Measurements from ENCODE around the gene TRMT61A. TPM values are rescaled to one million over a fixed set of nuclear protein-coding genes. Genes with fewer than 3 reads are reported as not detected.

Gene TRMT61A
- total and polyA plus RNA-seq, 2 of the 13 experiments (the other 11 are each of a cell fraction or from before 2014, with no cell fraction given): 6.5 to 13.6 TPM

DNA sequence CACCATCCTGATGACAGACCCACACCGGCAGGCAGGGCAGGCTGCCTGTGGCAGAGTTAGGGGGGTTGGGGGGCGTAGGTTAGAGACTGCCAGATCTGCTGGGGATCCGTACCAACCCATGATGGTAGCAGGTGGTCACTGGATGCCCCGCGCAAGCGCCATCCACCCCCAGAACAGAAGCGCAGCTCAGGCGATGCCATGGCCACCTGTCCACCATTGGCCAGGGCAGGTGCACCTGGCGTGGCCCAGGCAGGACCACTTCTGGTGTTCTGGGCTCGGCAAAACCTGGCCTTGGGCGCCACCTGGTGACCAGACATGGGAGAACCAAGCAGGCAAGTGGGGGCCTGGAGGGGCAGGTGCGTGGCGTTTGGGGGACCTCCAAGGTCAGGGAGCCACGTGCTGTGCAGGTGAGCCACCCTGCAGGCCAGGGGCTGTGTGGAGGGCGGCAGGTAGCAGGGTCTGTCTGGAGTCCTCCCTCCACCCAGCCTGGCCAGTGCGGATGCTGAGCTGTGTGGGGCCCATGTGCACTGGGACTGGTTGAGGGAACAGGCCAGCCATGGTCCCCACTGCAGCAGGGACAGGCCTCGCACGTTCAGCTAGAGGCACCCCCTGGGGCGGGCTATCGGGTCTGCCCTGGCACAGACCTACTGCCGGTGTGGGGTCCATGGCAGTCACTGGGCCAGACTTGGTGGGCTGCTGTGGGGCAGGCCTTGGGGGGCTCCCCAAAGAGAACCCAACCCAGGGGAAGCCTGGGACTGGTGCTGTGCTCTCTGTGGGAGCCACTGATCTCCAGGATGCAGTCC is 17.9 kb downstream of the TRMT61A start (continued):
- TF ChIP-seq, protein P1, sequence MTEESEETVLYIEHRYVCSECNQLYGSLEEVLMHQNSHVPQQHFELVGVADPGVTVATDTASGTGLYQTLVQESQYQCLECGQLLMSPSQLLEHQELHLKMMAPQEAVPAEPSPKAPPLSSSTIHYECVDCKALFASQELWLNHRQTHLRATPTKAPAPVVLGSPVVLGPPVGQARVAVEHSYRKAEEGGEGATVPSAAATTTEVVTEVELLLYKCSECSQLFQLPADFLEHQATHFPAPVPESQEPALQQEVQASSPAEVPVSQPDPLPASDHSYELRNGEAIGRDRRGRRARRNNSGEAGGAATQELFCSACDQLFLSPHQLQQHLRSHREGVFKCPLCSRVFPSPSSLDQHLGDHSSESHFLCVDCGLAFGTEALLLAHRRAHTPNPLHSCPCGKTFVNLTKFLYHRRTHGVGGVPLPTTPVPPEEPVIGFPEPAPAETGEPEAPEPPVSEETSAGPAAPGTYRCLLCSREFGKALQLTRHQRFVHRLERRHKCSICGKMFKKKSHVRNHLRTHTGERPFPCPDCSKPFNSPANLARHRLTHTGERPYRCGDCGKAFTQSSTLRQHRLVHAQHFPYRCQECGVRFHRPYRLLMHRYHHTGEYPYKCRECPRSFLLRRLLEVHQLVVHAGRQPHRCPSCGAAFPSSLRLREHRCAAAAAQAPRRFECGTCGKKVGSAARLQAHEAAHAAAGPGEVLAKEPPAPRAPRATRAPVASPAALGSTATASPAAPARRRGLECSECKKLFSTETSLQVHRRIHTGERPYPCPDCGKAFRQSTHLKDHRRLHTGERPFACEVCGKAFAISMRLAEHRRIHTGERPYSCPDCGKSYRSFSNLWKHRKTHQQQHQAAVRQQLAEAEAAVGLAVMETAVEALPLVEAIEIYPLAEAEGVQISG (CRISPR knock-in tag; IDR thresholded peaks at IDR 0.05): peak; percentile 32; the same call in 1 of the 2 replicates
- no peak for TF ChIP-seq ZNF577 (CRISPR knock-in tag; IDR thresholded peaks at IDR 0.05; ENCODE audit: borderline replicate concordance, low read depth)
- no peak for TF ChIP-seq ZBTB1 (CRISPR knock-in tag; IDR thresholded peaks at IDR 0.05; ENCODE audit: borderline replicate concordance)
- TF ChIP-seq AKAP8 (CRISPR knock-in tag; IDR thresholded peaks at IDR 0.05): 0 out of 2 replicates have a peak, but pooled peaks have one; percentile 23
- TF ChIP-seq FOXJ3 (CRISPR knock-in tag; IDR thresholded peaks at IDR 0.05; ENCODE audit: borderline replicate concordance): 0 out of 2 replicates have a peak, but pooled peaks have one; percentile 25
- TF ChIP-seq, protein P2, sequence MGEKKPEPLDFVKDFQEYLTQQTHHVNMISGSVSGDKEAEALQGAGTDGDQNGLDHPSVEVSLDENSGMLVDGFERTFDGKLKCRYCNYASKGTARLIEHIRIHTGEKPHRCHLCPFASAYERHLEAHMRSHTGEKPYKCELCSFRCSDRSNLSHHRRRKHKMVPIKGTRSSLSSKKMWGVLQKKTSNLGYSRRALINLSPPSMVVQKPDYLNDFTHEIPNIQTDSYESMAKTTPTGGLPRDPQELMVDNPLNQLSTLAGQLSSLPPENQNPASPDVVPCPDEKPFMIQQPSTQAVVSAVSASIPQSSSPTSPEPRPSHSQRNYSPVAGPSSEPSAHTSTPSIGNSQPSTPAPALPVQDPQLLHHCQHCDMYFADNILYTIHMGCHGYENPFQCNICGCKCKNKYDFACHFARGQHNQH (CRISPR knock-in tag; IDR thresholded peaks at IDR 0.05): peak; percentile 41; the same call in 1 of the 2 replicates
- TF ChIP-seq ZBTB7A (CRISPR knock-in tag; IDR thresholded peaks at IDR 0.05): peak; percentile 13; the same call in 1 of the 2 replicates
- peak; percentile 32; the same call in 1 of the 2 replicates for TF ChIP-seq GATAD1 (CRISPR knock-in tag; IDR thresholded peaks at IDR 0.05)
- TF ChIP-seq, protein P3, sequence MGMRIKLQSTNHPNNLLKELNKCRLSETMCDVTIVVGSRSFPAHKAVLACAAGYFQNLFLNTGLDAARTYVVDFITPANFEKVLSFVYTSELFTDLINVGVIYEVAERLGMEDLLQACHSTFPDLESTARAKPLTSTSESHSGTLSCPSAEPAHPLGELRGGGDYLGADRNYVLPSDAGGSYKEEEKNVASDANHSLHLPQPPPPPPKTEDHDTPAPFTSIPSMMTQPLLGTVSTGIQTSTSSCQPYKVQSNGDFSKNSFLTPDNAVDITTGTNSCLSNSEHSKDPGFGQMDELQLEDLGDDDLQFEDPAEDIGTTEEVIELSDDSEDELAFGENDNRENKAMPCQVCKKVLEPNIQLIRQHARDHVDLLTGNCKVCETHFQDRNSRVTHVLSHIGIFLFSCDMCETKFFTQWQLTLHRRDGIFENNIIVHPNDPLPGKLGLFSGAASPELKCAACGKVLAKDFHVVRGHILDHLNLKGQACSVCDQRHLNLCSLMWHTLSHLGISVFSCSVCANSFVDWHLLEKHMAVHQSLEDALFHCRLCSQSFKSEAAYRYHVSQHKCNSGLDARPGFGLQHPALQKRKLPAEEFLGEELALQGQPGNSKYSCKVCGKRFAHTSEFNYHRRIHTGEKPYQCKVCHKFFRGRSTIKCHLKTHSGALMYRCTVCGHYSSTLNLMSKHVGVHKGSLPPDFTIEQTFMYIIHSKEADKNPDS (CRISPR knock-in tag; IDR thresholded peaks at IDR 0.05): no peak
- TF ChIP-seq HMG20A (CRISPR knock-in tag; IDR thresholded peaks at IDR 0.05; ENCODE audit: borderline replicate concordance): no peak
- no peak for TF ChIP-seq ZNF12 (CRISPR knock-in tag; IDR thresholded peaks at IDR 0.05)
- TF ChIP-seq HNF4G (IDR thresholded peaks at IDR 0.05; ENCODE audit: borderline replicate concordance, low read depth, low read length): no peak
- no peak for TF ChIP-seq HNF4G (CRISPR knock-in tag; IDR thresholded peaks at IDR 0.05; ENCODE audit: borderline replicate concordance, low read depth)
- TF ChIP-seq BHLHE40 (IDR thresholded peaks at IDR 0.05; ENCODE audit: low read length): peak; percentile 47; the same call in 1 of the 2 replicates
- TF ChIP-seq ZNF143 (CRISPR knock-in tag; IDR thresholded peaks at IDR 0.05): peak; percentile 19; the same call in 1 of the 2 replicates
- TF ChIP-seq SPEN (CRISPR knock-in tag; IDR thresholded peaks at IDR 0.05; ENCODE audit: low read depth): 0 out of 2 replicates have a peak, but pooled peaks have one; percentile 43
- TF ChIP-seq PAWR (CRISPR knock-in tag; IDR thresholded peaks at IDR 0.05; ENCODE audit: borderline replicate concordance): 0 out of 2 replicates have a peak, but pooled peaks have one; percentile 42
- TF ChIP-seq, protein P4, sequence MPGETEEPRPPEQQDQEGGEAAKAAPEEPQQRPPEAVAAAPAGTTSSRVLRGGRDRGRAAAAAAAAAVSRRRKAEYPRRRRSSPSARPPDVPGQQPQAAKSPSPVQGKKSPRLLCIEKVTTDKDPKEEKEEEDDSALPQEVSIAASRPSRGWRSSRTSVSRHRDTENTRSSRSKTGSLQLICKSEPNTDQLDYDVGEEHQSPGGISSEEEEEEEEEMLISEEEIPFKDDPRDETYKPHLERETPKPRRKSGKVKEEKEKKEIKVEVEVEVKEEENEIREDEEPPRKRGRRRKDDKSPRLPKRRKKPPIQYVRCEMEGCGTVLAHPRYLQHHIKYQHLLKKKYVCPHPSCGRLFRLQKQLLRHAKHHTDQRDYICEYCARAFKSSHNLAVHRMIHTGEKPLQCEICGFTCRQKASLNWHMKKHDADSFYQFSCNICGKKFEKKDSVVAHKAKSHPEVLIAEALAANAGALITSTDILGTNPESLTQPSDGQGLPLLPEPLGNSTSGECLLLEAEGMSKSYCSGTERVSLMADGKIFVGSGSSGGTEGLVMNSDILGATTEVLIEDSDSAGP (CRISPR knock-in tag; IDR thresholded peaks at IDR 0.05; ENCODE audit: borderline replicate concordance): peak; percentile 56; the same call in 1 of the 2 replicates
- peak; percentile 49 for TF ChIP-seq ZFX (CRISPR knock-in tag; IDR thresholded peaks at IDR 0.05; ENCODE audit: low read depth)
- peak; percentile 49; the same call in 1 of the 2 replicates for TF ChIP-seq FOXM1 (CRISPR knock-in tag; IDR thresholded peaks at IDR 0.05)
- 0 out of 2 replicates have a peak, but pooled peaks have one; percentile 35 for TF ChIP-seq ZNF205 (CRISPR knock-in tag; IDR thresholded peaks at IDR 0.05)
